IMR-90 (cell line): ENCODE data around the gene KIAA0232. TPM values are rescaled to one million over a fixed set of nuclear protein-coding genes. Genes with fewer than 3 reads are reported as not detected.

Experiments
- ATAC-seq: fragments of 200-7000 bp; cut with Tn5 transposase; 2 replicates; pipeline ENCODE4 v1.9.1; 2020; ENCODE audit warnings: low read depth, mild to moderate bottlenecking, moderate library complexity
- BruUV-seq: library from RNA; stranded (reverse); fragments of 400-500 nt; replicated peaks from 2 replicates; lab custom pipeline; 2021; lab: Mats Ljungman, UMichigan
- CTCF ChIA-PET: fragments of 300-600 bp; formaldehyde crosslinking; extraction: SDS; loops from one replicate; lab custom pipeline; 2021; ENCODE audit warnings: antibody characterized with exemption; lab: Yijun Ruan, JAX
- POLR2A ChIA-PET: fragments of 300-600 bp; sonication (Branson Sonifier 250); formaldehyde crosslinking; loops from one replicate; lab custom pipeline; 2022; ENCODE audit warnings: antibody characterized with exemption; ENCODE audit not compliant: unreplicated experiment; lab: Charles Lee
- DNase-seq: peaks from one replicate; pipeline ENCODE4 v3.0.0; 2013
- H2AFZ ChIP-seq: replicated peaks from 2 replicates; pipeline ENCODE3; 2013; ENCODE audit warnings: low read length, mild to moderate bottlenecking; ENCODE audit not compliant: poor library complexity
- H2AK5ac ChIP-seq: 2 replicates; pipeline ENCODE4 v1.6.1; 2013; ENCODE audit warnings: low read depth, low read length, inconsistent platforms
- H2AK9ac ChIP-seq: replicated peaks from 2 replicates; pipeline ENCODE3; 2013; ENCODE audit warnings: mild to moderate bottlenecking, low read depth, low read length, moderate library complexity; ENCODE audit not compliant: poor library complexity
- H2BK120ac ChIP-seq: 2 replicates; pipeline ENCODE4 v1.6.1; 2013; ENCODE audit warnings: low read depth, low read length, inconsistent platforms
- H2BK15ac ChIP-seq: 3 replicates; pipeline ENCODE4 v1.6.1; 2013; ENCODE audit warnings: low read depth, low read length, inconsistent platforms
- H2BK20ac ChIP-seq: 2 replicates; pipeline ENCODE4 v1.6.1; 2013; ENCODE audit warnings: low read depth, mild to moderate bottlenecking, inconsistent platforms, low read length, moderate library complexity
- H2BK5ac ChIP-seq: 2 replicates; pipeline ENCODE4 v1.6.1; 2013; ENCODE audit warnings: mild to moderate bottlenecking, low read depth, low read length, inconsistent platforms; ENCODE audit not compliant: poor library complexity, severe bottlenecking
- H3K14ac ChIP-seq: replicated peaks from 2 replicates; pipeline ENCODE4 v1.6.1; 2013; ENCODE audit warnings: low read depth, low read length, inconsistent platforms
- H3K18ac ChIP-seq: 2 replicates; pipeline ENCODE4 v1.6.1; 2013; ENCODE audit warnings: low read depth, low read length, control low read depth
- H3K23ac ChIP-seq: 2 replicates; pipeline ENCODE4 v1.6.1; 2013; ENCODE audit warnings: low read depth, low read length, inconsistent platforms
- H3K27ac ChIP-seq: 2 replicates; pipeline ENCODE4 v1.5.1; 2013; ENCODE audit warnings: mild to moderate bottlenecking, control low read depth, low read length; ENCODE audit not compliant: insufficient read depth
- H3K27me3 ChIP-seq: 2 replicates; pipeline ENCODE4 v1.6.1; 2013; ENCODE audit warnings: low read length; ENCODE audit not compliant: control insufficient read depth, insufficient read depth
- H3K36me3 ChIP-seq: 2 replicates; pipeline ENCODE4 v1.6.1; 2013; ENCODE audit warnings: low read length, mixed read lengths; ENCODE audit not compliant: control insufficient read depth, insufficient read depth
- H3K4ac ChIP-seq: 2 replicates; pipeline ENCODE4 v1.6.1; 2013; ENCODE audit warnings: low read depth, low read length, inconsistent platforms
- H3K4me1 ChIP-seq: 2 replicates; pipeline ENCODE4 v1.6.1; 2013; ENCODE audit warnings: low read length, mixed read lengths; ENCODE audit not compliant: control insufficient read depth, insufficient read depth
- H3K4me2 ChIP-seq: 2 replicates; pipeline ENCODE4 v1.6.1; 2013; ENCODE audit warnings: low read depth, mild to moderate bottlenecking, control low read depth, low read length, moderate library complexity
- H3K4me3 ChIP-seq: 2 replicates; pipeline ENCODE4 v1.5.1; 2013; ENCODE audit warnings: low read depth, mild to moderate bottlenecking, control low read depth, low read length, moderate library complexity; ENCODE audit not compliant: insufficient read depth
- H3K56ac ChIP-seq: 2 replicates; pipeline ENCODE4 v1.6.1; 2013; ENCODE audit warnings: low read length, inconsistent platforms; ENCODE audit not compliant: insufficient read depth; ENCODE audit errors: extremely low read depth
- H3K79me1 ChIP-seq, 2 experiments: 2 replicates each; pipeline ENCODE4 v1.6.1; 2013; ENCODE audit warnings: low read length in 2 of 2, inconsistent platforms in 1 of 2, low read depth in 1 of 2
- H3K9ac ChIP-seq: 2 replicates; pipeline ENCODE4 v1.6.1; 2013; ENCODE audit warnings: low read depth, low read length, control low read depth
- H3K9me1 ChIP-seq: 2 replicates; pipeline ENCODE4 v1.6.1; 2013; ENCODE audit warnings: low read length, inconsistent platforms; ENCODE audit not compliant: insufficient read depth
- H3K9me3 ChIP-seq: 2 replicates; pipeline ENCODE4 v1.6.1; 2013; ENCODE audit warnings: low read length; ENCODE audit not compliant: control insufficient read depth, insufficient read depth
- H4K20me1 ChIP-seq: 2 replicates; pipeline ENCODE4 v1.6.1; 2013; ENCODE audit warnings: low read length, inconsistent platforms; ENCODE audit not compliant: insufficient read depth
- H4K5ac ChIP-seq: 2 replicates; pipeline ENCODE4 v1.6.1; 2013; ENCODE audit warnings: mild to moderate bottlenecking, low read depth, low read length, control low read depth
- H4K8ac ChIP-seq, 2 experiments: 2 replicates each; pipeline ENCODE4 v1.6.1; 2013; ENCODE audit warnings: low read depth in 2 of 2, low read length in 2 of 2, control low read depth in 1 of 2, inconsistent platforms in 1 of 2
- H4K91ac ChIP-seq: 2 replicates; pipeline ENCODE4 v1.6.1; 2013; ENCODE audit warnings: low read depth, low read length, inconsistent platforms; ENCODE audit not compliant: insufficient read depth
- BHLHE40 ChIP-seq: fragments of 150-350 bp; IDR thresholded peaks from 2 replicates; pipeline ENCODE4 v1.6.1; 2016; ENCODE audit warnings: mild to moderate bottlenecking, low read depth, low read length
- CEBPB ChIP-seq: IDR thresholded peaks from 2 replicates; pipeline ENCODE4 v1.6.1; 2012; ENCODE audit warnings: low read depth, low read length, improper control_type of control experiment
- CHD1 ChIP-seq: IDR thresholded peaks from 2 replicates; pipeline ENCODE4 v1.6.1; 2012; ENCODE audit warnings: low read depth, low read length, improper control_type of control experiment
- ELK1 ChIP-seq: fragments of 150-350 bp; IDR thresholded peaks from 2 replicates; pipeline ENCODE4 v1.6.1; 2016; ENCODE audit warnings: low read depth, mild to moderate bottlenecking, low read length, moderate library complexity, borderline replicate concordance
- FOS ChIP-seq: fragments of 150-350 bp; IDR thresholded peaks from 2 replicates; pipeline ENCODE4 v1.6.1; 2016; ENCODE audit warnings: low read depth, low read length
- MAFK ChIP-seq: IDR thresholded peaks from 2 replicates; pipeline ENCODE4 v1.6.1; 2012; ENCODE audit warnings: low read depth, low read length, improper control_type of control experiment
- MAZ ChIP-seq: IDR thresholded peaks from 2 replicates; pipeline ENCODE4 v1.6.1; 2012; ENCODE audit warnings: low read depth, mild to moderate bottlenecking, low read length, improper control_type of control experiment, moderate library complexity, borderline replicate concordance
- MXI1 ChIP-seq: IDR thresholded peaks from 2 replicates; pipeline ENCODE4 v1.6.1; 2012; ENCODE audit warnings: low read depth, mild to moderate bottlenecking, low read length, moderate library complexity, borderline replicate concordance
- NFE2L2 ChIP-seq: fragments of 150-350 bp; IDR thresholded peaks from 2 replicates; pipeline ENCODE4 v1.6.1; 2016; ENCODE audit warnings: low read depth, mild to moderate bottlenecking, low read length
- POLR2A ChIP-seq: IDR thresholded peaks from 2 replicates; pipeline ENCODE4 v1.6.1; 2012; ENCODE audit warnings: mild to moderate bottlenecking, low read depth, low read length
- RAD21 ChIP-seq: IDR thresholded peaks from 2 replicates; pipeline ENCODE4 v1.6.1; 2012; ENCODE audit warnings: low read length, improper control_type of control experiment
- RCOR1 ChIP-seq: IDR thresholded peaks from 2 replicates; pipeline ENCODE4 v1.6.1; 2012; ENCODE audit warnings: mild to moderate bottlenecking, low read length, improper control_type of control experiment; ENCODE audit not compliant: insufficient replicate concordance
- RFX5 ChIP-seq: IDR thresholded peaks from 2 replicates; pipeline ENCODE4 v1.8.0; 2012; ENCODE audit warnings: low read depth, mild to moderate bottlenecking, low read length, moderate library complexity
- SMC3 ChIP-seq: fragments of 150-350 bp; IDR thresholded peaks from 2 replicates; pipeline ENCODE4 v1.6.1; 2016; ENCODE audit warnings: low read depth, mild to moderate bottlenecking, antibody characterized with exemption, low read length, moderate library complexity
- WGBS, 2 experiments: methylation state at CpG; one replicate each; pipeline versions ENCODE4 v1.1.5 to v1.1.7; 2013; ENCODE audit warnings: missing lambda C conversion rate in 2 of 2; ENCODE audit not compliant: insufficient read length in 1 of 2; ENCODE audit errors: extremely low coverage in 2 of 2; 5-methylcytosine and 5-hydroxymethylcytosine counted together
- dilution Hi-C: fragments of 300-500 bp; cut with HindIII; formaldehyde crosslinking; loops from one replicate; pipeline ENCODE4 v1.14.3; 2018; ENCODE audit warnings: low sequenced_read_pairs; ENCODE audit not compliant: unreplicated experiment
- in situ Hi-C: fragments of 300-500 bp; cut with MboI; formaldehyde crosslinking; loops from 3 replicates; pipeline ENCODE4 v1.14.3; 2019; ENCODE audit warnings: low sequenced_read_pairs, inconsistent platforms, mixed read lengths
- intact Hi-C: fragments of 100-400 bp; cut with micrococcal nuclease; formaldehyde crosslinking; loops from 2 replicates; pipeline ENCODE4 v1.10.0; 2022
- polyA plus RNA-seq, 3 experiments: library from polyadenylated mRNA; depleted of rRNA; stranded (reverse); fragments of >200 nt; gene quantifications; 2 replicates each; pipeline ENCODE4 v1.2.3, GENCODE V29; 2012; ENCODE audit warnings: low replicate concordance in 1 of 3
- total RNA-seq: library from RNA; depleted of rRNA; stranded (reverse); fragments of >200 nt; gene quantifications from 2 replicates; pipeline ENCODE4 v1.2.3, GENCODE V29; 2012
- TF ChIP-seq, protein P1 (sequence below): conservative IDR thresholded peaks from 2 replicates; pipeline ENCODE4 v1.5.1; 2012; ENCODE audit warnings: mild to moderate bottlenecking, low read depth, low read length, improper control_type of control experiment
- TF ChIP-seq, protein P2 (sequence below): fragments of 150-350 bp; IDR thresholded peaks from 2 replicates; pipeline ENCODE4 v1.6.1; 2017; ENCODE audit warnings: mild to moderate bottlenecking, antibody characterized with exemption, low read length, low read depth

Gene KIAA0232
- total and polyA plus RNA-seq, 2 of the 4 experiments (the other 2 are of a cell fraction), result 6.8 to 19.5 TPM

GRCh38 chr4:6824772-6825402 is 42.4 kb downstream of the KIAA0232 start:
- TF ChIP-seq FOS, result no peak
- TF ChIP-seq, protein P1, sequence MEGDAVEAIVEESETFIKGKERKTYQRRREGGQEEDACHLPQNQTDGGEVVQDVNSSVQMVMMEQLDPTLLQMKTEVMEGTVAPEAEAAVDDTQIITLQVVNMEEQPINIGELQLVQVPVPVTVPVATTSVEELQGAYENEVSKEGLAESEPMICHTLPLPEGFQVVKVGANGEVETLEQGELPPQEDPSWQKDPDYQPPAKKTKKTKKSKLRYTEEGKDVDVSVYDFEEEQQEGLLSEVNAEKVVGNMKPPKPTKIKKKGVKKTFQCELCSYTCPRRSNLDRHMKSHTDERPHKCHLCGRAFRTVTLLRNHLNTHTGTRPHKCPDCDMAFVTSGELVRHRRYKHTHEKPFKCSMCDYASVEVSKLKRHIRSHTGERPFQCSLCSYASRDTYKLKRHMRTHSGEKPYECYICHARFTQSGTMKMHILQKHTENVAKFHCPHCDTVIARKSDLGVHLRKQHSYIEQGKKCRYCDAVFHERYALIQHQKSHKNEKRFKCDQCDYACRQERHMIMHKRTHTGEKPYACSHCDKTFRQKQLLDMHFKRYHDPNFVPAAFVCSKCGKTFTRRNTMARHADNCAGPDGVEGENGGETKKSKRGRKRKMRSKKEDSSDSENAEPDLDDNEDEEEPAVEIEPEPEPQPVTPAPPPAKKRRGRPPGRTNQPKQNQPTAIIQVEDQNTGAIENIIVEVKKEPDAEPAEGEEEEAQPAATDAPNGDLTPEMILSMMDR, result no peak
- no peak for TF ChIP-seq NFE2L2
- TF ChIP-seq RFX5, result no peak
- TF ChIP-seq POLR2A, result no peak
- TF ChIP-seq CHD1, result no peak
- TF ChIP-seq MAFK, result no peak
- TF ChIP-seq MAZ, result no peak
- no peak for TF ChIP-seq RCOR1
- TF ChIP-seq CEBPB, result no peak
- TF ChIP-seq MXI1, result no peak
- no peak for TF ChIP-seq SMC3
- no peak for TF ChIP-seq BHLHE40
- TF ChIP-seq RAD21, result no peak
- no peak for TF ChIP-seq ELK1
- TF ChIP-seq, protein P2, sequence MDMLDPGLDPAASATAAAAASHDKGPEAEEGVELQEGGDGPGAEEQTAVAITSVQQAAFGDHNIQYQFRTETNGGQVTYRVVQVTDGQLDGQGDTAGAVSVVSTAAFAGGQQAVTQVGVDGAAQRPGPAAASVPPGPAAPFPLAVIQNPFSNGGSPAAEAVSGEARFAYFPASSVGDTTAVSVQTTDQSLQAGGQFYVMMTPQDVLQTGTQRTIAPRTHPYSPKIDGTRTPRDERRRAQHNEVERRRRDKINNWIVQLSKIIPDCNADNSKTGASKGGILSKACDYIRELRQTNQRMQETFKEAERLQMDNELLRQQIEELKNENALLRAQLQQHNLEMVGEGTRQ, result no peak
- Histone ChIP-seq H2BK5ac (peak overlapping the region; percentile 20), H3K18ac (no peak overlapping the region), H3K23ac (0 out of 2 replicates have a peak overlapping the region, but pooled peaks have one; percentile 9), H2AK5ac (no peak overlapping the region), H3K14ac (no peak overlapping the region), H2AK9ac (no peak overlapping the region), H3K36me3 (peaks cover 20% of the 10 kb centered on the region), H3K4me2 (no peak overlapping the region), H3K4me1 (peaks cover 3% of the 10 kb centered on the region), H3K79me1 (peaks cover 27 to 64% of the 10 kb centered on the region in 2 experiments), H3K4me3 (no peak overlapping the region), H3K9me1 (peaks cover 22% of the 10 kb centered on the region), H4K20me1 (peaks cover 41% of the 10 kb centered on the region), H2BK120ac (no peak overlapping the region), H3K9ac (no peak overlapping the region), H4K8ac (no peak overlapping the region), H4K91ac (no peak overlapping the region), H2BK20ac (no peak overlapping the region), H3K9me3 (peaks cover 7% of the 10 kb centered on the region), H3K56ac (no peak overlapping the region), H3K27ac (no peak overlapping the region), H4K5ac (no peak overlapping the region), H3K4ac (no peak overlapping the region), H3K27me3 (no peaks in the 10 kb centered on the region), H2AFZ (no peak overlapping the region), H2BK15ac (no peak overlapping the region)
- in situ Hi-C loops, result no loop called here
- ChIA-PET CTCF (interaction anchor here (0.8 kb wide), 1 partner anchor 9 kb away, joined by 5 read pairs; no protein-coding TSS in a partner anchor), POLR2A (no interaction called here)
- ATAC-seq (peak; percentile 11; the same call in 1 of the 2 replicates), DNase-seq (peak; percentile 42)
- no CpG with 5 or more reads among the region's 5 CpGs for WGBS, 2 experiments
- intact Hi-C loops, result loop anchor here (1.0 kb wide), 1 partner anchor 35 kb away; no protein-coding TSS in a partner anchor
- dilution Hi-C loops, result no loop called here
- no TSS peak for BruUV-seq
